GM19397 (cell line): ENCODE data around the gene MAMSTR.
"Not testable (repeated sequence)": the region's sequence is repeated elsewhere in the genome, so short reads cannot be mapped to it uniquely, and the experiment has no call there.

ENCODE experiments used
- ATAC-seq: cut with Tn5 transposase; IDR thresholded peaks from one replicate; pipeline ENCODE4 v1.9.1; 2021; ENCODE audit warnings: mild to moderate bottlenecking, moderate library complexity; ENCODE audit not compliant: unreplicated experiment

MAMSTR gene

GRCh38 chr19:48719263-48720171 lies at the start of gene MAMSTR:
TSS of gene MAMSTR (minus strand) at chr19:48719725. CDS start at chr19:48719031, 694 bp downstream.
- ATAC-seq, result no peak

- no peak for ATAC-seq
Observed at GRCh38 chr19:48768994-48769713, 49.6 kb upstream of the MAMSTR start.

- not testable (repeated sequence) for ATAC-seq
Observed at GRCh38 chr19:48768171-48768753, 48.7 kb upstream of the MAMSTR start.

- not testable (repeated sequence) for ATAC-seq
Observed at GRCh38 chr19:48765816-48766215, 46.3 kb upstream of the MAMSTR start.

GRCh38 chr19:48760504-48761205 lies 41.1 kb upstream of the MAMSTR start:
- ATAC-seq, result no peak

- no peak for ATAC-seq
Observed at GRCh38 chr19:48757741-48758144, 38.2 kb upstream of the MAMSTR start.

- ATAC-seq, result no peak
Observed at GRCh38 chr19:48757089-48757675, 37.7 kb upstream of the MAMSTR start.

- no peak for ATAC-seq
Observed at GRCh38 chr19:48756686-48757085, 37.2 kb upstream of the MAMSTR start.

GRCh38 chr19:48756212-48756611 lies 36.7 kb upstream of the MAMSTR start:
- ATAC-seq, result no peak

- no peak for ATAC-seq
Observed at GRCh38 chr19:48755787-48756186, 36.3 kb upstream of the MAMSTR start.

GRCh38 chr19:48755084-48755641 lies 35.6 kb upstream of the MAMSTR start, which contains the start of gene FGF21:
TSS of gene FGF21 (plus strand) at chr19:48755524. CDS start at chr19:48756237, 713 bp downstream.
- ATAC-seq, result no peak

GRCh38 chr19:48752496-48753365 lies 33.2 kb upstream of the MAMSTR start, which contains the start of gene FUT1:
TSS of gene FUT1 (minus strand) at chr19:48752641. CDS start at chr19:48751281, 1,360 bp downstream.
- no peak for ATAC-seq

- ATAC-seq, result no peak
Observed at GRCh38 chr19:48751845-48752495, 32.4 kb upstream of the MAMSTR start.

- ATAC-seq, result no peak
Observed at GRCh38 chr19:48750771-48751504, 31.4 kb upstream of the MAMSTR start.

- no peak for ATAC-seq
Observed at GRCh38 chr19:48750351-48750750, 30.8 kb upstream of the MAMSTR start.

GRCh38 chr19:48749571-48750198 lies 30.2 kb upstream of the MAMSTR start:
- no peak for ATAC-seq
